ENCODE data around the gene UMPS.

The UMPS gene

DNA sequence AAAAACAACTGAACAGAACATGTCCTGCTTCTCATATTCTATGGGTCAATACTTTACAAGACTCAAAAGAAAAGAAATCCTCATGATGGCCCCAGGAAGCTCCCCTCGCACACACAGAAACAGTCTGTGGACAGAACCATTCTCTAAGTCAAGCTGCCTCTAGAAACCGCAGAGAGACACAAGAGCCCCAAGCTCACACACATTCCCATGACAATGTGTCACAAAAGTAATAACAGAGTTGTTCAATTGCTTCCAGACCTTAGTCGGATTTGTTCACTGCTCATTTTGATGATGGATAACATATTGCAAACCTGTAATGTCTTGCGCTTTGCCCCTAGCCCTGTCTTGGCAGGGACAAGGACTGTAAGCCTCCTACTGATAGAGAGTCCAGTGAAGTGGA is 60.9 kb downstream of the UMPS start:
- Histone ChIP-seq H3K27me3 (replicated peaks; ENCODE audit: control insufficient read depth, insufficient read depth, low read length) (no peaks in the 10 kb centered on the region), H3K36me3 (ENCODE audit: control insufficient read depth, insufficient read depth, low read length) (peaks cover under 1% of the 10 kb centered on the region; the same call in 1 of the 2 replicates), H3K4me3 (replicated peaks; ENCODE audit: low read depth, low read length) (no peak overlapping the region)
- TF ChIP-seq, protein P1, sequence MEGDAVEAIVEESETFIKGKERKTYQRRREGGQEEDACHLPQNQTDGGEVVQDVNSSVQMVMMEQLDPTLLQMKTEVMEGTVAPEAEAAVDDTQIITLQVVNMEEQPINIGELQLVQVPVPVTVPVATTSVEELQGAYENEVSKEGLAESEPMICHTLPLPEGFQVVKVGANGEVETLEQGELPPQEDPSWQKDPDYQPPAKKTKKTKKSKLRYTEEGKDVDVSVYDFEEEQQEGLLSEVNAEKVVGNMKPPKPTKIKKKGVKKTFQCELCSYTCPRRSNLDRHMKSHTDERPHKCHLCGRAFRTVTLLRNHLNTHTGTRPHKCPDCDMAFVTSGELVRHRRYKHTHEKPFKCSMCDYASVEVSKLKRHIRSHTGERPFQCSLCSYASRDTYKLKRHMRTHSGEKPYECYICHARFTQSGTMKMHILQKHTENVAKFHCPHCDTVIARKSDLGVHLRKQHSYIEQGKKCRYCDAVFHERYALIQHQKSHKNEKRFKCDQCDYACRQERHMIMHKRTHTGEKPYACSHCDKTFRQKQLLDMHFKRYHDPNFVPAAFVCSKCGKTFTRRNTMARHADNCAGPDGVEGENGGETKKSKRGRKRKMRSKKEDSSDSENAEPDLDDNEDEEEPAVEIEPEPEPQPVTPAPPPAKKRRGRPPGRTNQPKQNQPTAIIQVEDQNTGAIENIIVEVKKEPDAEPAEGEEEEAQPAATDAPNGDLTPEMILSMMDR (IDR thresholded peaks at IDR 0.05; ENCODE audit: insufficient read depth, low read length, poor library complexity, severe bottlenecking) = no peak
- DNase-seq (ENCODE audit: extremely low read depth, insufficient read length) = no peak

DNA sequence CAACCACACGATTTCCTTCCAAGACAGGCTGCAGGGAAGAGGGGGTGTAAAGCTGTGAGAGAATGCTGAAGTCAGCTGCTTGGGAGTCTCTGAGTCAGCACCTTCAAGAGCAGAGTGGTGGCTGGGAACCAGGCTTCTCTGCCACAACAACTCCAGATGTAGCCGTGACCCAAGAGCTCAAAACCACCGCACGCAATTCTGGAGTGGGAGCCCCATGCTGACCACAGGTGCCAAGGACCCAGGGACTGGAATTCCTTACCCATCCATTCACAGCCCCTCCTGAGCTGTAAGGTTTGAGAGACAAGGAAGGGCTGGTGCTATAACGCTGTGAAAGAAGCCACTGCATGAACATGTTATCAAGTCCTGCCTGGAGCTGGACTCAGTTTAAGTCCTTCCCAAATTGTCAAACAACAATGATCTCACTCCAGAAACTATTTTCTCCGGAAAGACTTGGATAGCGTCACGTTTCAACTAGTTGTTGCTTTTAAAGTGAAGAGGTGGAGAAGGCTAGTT is 61.4 kb downstream of the UMPS start:
- peaks cover 1% of the 10 kb centered on the region; the same call in 1 of the 2 replicates for H3K36me3 ChIP-seq (ENCODE audit: control insufficient read depth, insufficient read depth, low read length)
- H3K27me3 ChIP-seq (replicated peaks; ENCODE audit: control insufficient read depth, insufficient read depth, low read length) = no peaks in the 10 kb centered on the region
- TF ChIP-seq, protein P1 (IDR thresholded peaks at IDR 0.05; ENCODE audit: insufficient read depth, low read length, poor library complexity, severe bottlenecking) = no peak
- DNase-seq (ENCODE audit: extremely low read depth, insufficient read length) = no peak
- no peak overlapping the region for H3K4me3 ChIP-seq (replicated peaks; ENCODE audit: low read depth, low read length)

DNA sequence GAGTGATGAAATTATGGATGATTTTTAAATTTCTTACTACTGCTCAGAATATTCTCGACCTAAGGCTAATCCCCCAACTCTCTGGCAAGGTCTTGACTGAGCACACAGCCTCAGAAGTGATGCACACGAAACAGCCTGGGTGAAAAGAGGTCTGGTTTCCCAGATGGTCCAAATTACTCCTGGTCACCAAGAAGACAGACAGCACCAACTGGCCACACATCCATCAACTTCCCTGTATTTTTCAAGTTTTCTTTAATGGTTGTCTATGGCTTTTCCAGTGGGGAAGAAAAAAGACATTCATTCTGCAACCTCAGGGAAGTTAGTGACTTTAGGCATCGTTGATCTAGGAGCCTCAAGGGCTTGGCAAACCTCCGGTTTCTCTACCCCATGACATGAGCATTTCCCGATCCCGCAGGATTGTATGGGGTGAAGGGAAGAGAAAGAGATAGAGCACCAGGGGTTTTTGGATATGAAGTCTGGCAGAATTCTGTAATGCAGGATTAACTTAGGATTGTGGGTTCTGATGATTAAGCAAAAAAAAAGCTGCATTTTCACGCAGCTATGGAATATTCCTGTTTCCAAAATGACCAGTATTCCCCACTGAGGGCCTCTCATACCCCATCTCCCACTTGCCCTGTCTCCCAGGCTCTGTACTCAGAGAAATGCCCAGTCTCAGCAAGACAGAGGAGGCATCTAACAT is 62.2 kb downstream of the UMPS start:
- TF ChIP-seq, protein P1 (IDR thresholded peaks at IDR 0.05; ENCODE audit: insufficient read depth, low read length, poor library complexity, severe bottlenecking) = no peak
- H3K4me3 ChIP-seq (replicated peaks; ENCODE audit: low read depth, low read length) = no peak overlapping the region
- H3K27me3 ChIP-seq (replicated peaks; ENCODE audit: control insufficient read depth, insufficient read depth, low read length) = no peaks in the 10 kb centered on the region
- no peak for DNase-seq (ENCODE audit: extremely low read depth, insufficient read length)
- peaks cover 1% of the 10 kb centered on the region; the same call in 1 of the 2 replicates for H3K36me3 ChIP-seq (ENCODE audit: control insufficient read depth, insufficient read depth, low read length)

DNA sequence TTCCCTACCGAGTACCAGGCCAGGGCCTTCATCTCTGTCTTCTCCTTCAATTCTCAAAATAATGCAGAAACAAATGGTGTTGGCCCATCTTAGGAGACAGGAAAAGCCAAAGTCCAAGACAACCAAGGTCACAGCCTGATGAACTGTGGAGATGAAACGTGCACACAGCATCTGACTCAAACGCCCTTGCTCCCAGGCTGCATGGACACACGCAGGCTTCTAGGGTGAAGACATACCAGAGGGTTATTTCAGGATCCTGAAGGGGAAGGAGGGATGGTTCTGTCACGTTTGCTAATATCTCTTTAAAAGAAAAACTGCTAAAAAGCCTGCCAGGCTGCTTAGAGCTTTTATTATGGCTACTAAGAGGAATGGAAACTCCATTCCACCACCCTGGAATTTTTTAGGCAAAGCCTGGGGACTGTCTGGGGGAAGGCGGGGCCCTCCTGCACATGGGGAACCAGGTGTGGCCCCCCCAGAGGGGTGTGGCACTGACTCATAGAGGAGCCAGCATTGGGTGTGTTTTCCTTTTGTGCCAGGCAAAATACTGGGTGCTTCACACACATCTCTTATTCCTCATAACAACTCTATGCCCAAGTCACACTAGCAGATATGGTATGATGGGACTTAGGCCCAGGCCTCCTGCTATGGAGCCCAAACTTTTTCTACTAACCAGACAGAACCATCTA is 62.9 kb downstream of the UMPS start:
- DNase-seq (ENCODE audit: extremely low read depth, insufficient read length) = no peak
- Histone ChIP-seq H3K27me3 (replicated peaks; ENCODE audit: control insufficient read depth, insufficient read depth, low read length) (no peaks in the 10 kb centered on the region), H3K36me3 (ENCODE audit: control insufficient read depth, insufficient read depth, low read length) (peaks cover 1% of the 10 kb centered on the region; the same call in 1 of the 2 replicates), H3K4me3 (replicated peaks; ENCODE audit: low read depth, low read length) (no peak overlapping the region)
- TF ChIP-seq, protein P1 (IDR thresholded peaks at IDR 0.05; ENCODE audit: insufficient read depth, low read length, poor library complexity, severe bottlenecking) = no peak

DNA sequence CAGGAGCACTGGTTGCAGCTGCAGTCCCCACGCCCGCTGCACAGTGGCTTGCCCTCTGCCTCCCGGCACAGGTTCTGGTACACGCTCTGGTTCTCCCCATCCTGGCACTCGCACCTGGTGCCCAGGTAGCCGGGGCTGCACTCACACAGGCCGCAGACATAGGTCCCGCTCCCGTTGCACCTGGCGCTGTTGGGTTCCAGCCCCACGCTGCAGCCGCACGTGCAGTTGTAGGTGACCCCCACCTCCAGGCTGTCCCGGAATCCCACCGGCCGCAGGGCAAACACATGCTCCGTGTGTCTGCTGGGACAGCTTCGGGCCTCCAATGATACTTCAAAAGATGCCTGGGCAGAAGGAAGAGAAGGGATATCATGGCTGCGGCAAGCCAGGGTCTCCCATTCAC is 66.2 kb downstream of the UMPS start:
- Histone ChIP-seq H3K27me3 (replicated peaks; ENCODE audit: control insufficient read depth, insufficient read depth, low read length) (no peaks in the 10 kb centered on the region), H3K36me3 (ENCODE audit: control insufficient read depth, insufficient read depth, low read length) (peaks cover 1% of the 10 kb centered on the region; the same call in 1 of the 2 replicates), H3K4me3 (replicated peaks; ENCODE audit: low read depth, low read length) (no peak overlapping the region)
- TF ChIP-seq, protein P1 (IDR thresholded peaks at IDR 0.05; ENCODE audit: insufficient read depth, low read length, poor library complexity, severe bottlenecking) = no peak
- no peak for DNase-seq (ENCODE audit: extremely low read depth, insufficient read length)

Data from GM06990 (cell line).